Panc1 (cell line): ENCODE measurements around the gene SH3TC2. TPM values are rescaled to one million over a fixed set of nuclear protein-coding genes. Genes with fewer than 3 reads are reported as not detected.

Source experiments
- ATAC-seq: fragments of 200-7000 bp; cut with Tn5 transposase; 2 replicates; pipeline ENCODE4 v1.9.1; 2020; ENCODE audit warnings: mild to moderate bottlenecking, moderate library complexity
- BruUV-seq: library from RNA; stranded (reverse); fragments of 400-500 nt; replicated peaks from 2 replicates; lab custom pipeline; 2021; lab: Mats Ljungman, UMichigan
- CTCF ChIA-PET: fragments of 300-600 bp; sonication (Branson Sonifier 250); formaldehyde crosslinking; loops from one replicate; lab custom pipeline; 2022; ENCODE audit warnings: antibody characterized with exemption; lab: Charles Lee
- POLR2A ChIA-PET: fragments of 300-600 bp; sonication (Branson Sonifier 250); formaldehyde crosslinking; loops from one replicate; lab custom pipeline; 2022; ENCODE audit warnings: antibody characterized with exemption; lab: Charles Lee
- DNase-seq: peaks from one replicate; pipeline ENCODE4 v3.0.0-alpha.2; 2010; ENCODE audit warnings: low read depth, low spot score
- H3K27ac ChIP-seq: 2 replicates; pipeline ENCODE4 v1.5.1; 2011; ENCODE audit warnings: mild to moderate bottlenecking, low read length, inconsistent platforms
- H3K27me3 ChIP-seq: fragments of 200-500 bp; sonication (Bioruptor generic); 2 replicates; pipeline ENCODE4 v1.6.0; 2014; ENCODE audit warnings: low read length, inconsistent platforms; ENCODE audit not compliant: control insufficient read depth, insufficient read depth
- H3K36me3 ChIP-seq: fragments of 200-500 bp; sonication (Bioruptor generic); 2 replicates; pipeline ENCODE4 v1.5.1; 2014; ENCODE audit warnings: inconsistent platforms, mild to moderate bottlenecking, low read length, moderate library complexity; ENCODE audit not compliant: control insufficient read depth, insufficient read depth
- H3K4me1 ChIP-seq: 2 replicates; pipeline ENCODE4 v1.5.1; 2011; ENCODE audit warnings: inconsistent platforms, mild to moderate bottlenecking, low read length, moderate library complexity; ENCODE audit not compliant: control insufficient read depth, insufficient read depth
- H3K4me3 ChIP-seq, 2 experiments: 2 replicates each; pipeline ENCODE4 v1.5.1; 2011 to 2012; ENCODE audit warnings: low read depth in 2 of 2, low read length in 2 of 2, mild to moderate bottlenecking in 2 of 2, inconsistent platforms in 1 of 2, moderate library complexity in 1 of 2
- H3K9me3 ChIP-seq: fragments of 200-500 bp; sonication (Bioruptor generic); 2 replicates; pipeline ENCODE4 v1.5.1; 2014; ENCODE audit warnings: low read depth, mild to moderate bottlenecking, inconsistent platforms, low read length, moderate library complexity; ENCODE audit not compliant: control insufficient read depth, insufficient read depth
- CTCF ChIP-seq: fragments of 450-650 bp; IDR thresholded peaks from 2 replicates; pipeline ENCODE4 v1.5.1; 2017; ENCODE audit warnings: mild to moderate bottlenecking
- POLR2AphosphoS5 ChIP-seq: IDR thresholded peaks from 2 replicates; pipeline ENCODE4 v1.6.1; 2012; ENCODE audit warnings: mild to moderate bottlenecking, low read depth, low read length, moderate library complexity
- REST ChIP-seq, 2 experiments: IDR thresholded peaks; 2 replicates each; pipeline ENCODE4 v1.6.1; 2011 to 2012; ENCODE audit warnings: low read depth in 2 of 2, control low read depth in 1 of 2, low read length in 1 of 2, mild to moderate bottlenecking in 1 of 2, moderate library complexity in 1 of 2; ENCODE audit not compliant: insufficient read depth in 1 of 2
- SIN3A ChIP-seq: IDR thresholded peaks from 2 replicates; pipeline ENCODE4 v1.6.1; 2012; ENCODE audit warnings: low read depth, mild to moderate bottlenecking, low read length, moderate library complexity, borderline replicate concordance; ENCODE audit not compliant: insufficient read depth
- TCF7L2 ChIP-seq: IDR thresholded peaks from 2 replicates; pipeline ENCODE4 v1.6.1; 2011; ENCODE audit warnings: mild to moderate bottlenecking, low read depth, low read length, inconsistent platforms
- in situ Hi-C: cut with HindIII; loops from 2 replicates; pipeline ENCODE4 v1.10.0; 2016; ENCODE audit warnings: low sequenced_read_pairs, low pct_unique_long_range_greater_than_20kb
- intact Hi-C: fragments of 100-400 bp; cut with micrococcal nuclease; formaldehyde crosslinking; loops from one replicate; pipeline ENCODE4 v1.10.0; 2022; ENCODE audit not compliant: unreplicated experiment
- total RNA-seq: library from RNA; stranded (reverse); gene quantifications from one replicate; pipeline ENCODE4 v1.2.1, GENCODE V29; 2021; ENCODE audit not compliant: unreplicated experiment

Gene SH3TC2
- total RNA-seq, 1 experiment from 2014 or later, result 0.33 TPM

GRCh38 chr5:149094996-149095395, 32.1 kb upstream of the SH3TC2 start:
- in situ Hi-C loops (no loop called here), intact Hi-C loops (no loop called here)
- DNase-seq (no peak), ATAC-seq (no peak)
- H3K9me3 ChIP-seq, result no peaks in the 10 kb centered on the region; the same call in 1 of the 2 replicates
- POLR2A ChIA-PET, result no interaction called here
- H3K27me3 ChIP-seq, result no peaks in the 10 kb centered on the region
- H3K4me1 ChIP-seq, result no peaks in the 10 kb centered on the region
- no peaks in the 10 kb centered on the region for H3K36me3 ChIP-seq
- H3K4me3 ChIP-seq, result no peak overlapping the region
- TF ChIP-seq REST (IDR thresholded peaks at IDR 0.05; ENCODE audit: insufficient read depth in 1 of 2, low read depth in 2 of 2, low read length in 1 of 2), result no peak
- TF ChIP-seq TCF7L2, result no peak
- no peak for TF ChIP-seq CTCF
- TF ChIP-seq POLR2AphosphoS5, result no peak
- H3K27ac ChIP-seq, result no peak overlapping the region
- CTCF ChIA-PET, result interaction anchor here (0.7 kb wide), 1 partner anchor 517 kb away, joined by 3 read pairs; no protein-coding TSS in a partner anchor
- no TSS peak for BruUV-seq

GRCh38 chr5:149093625-149094024, 30.8 kb upstream of the SH3TC2 start:
- TF ChIP-seq CTCF (no peak), REST (IDR thresholded peaks at IDR 0.05; ENCODE audit: insufficient read depth in 1 of 2, low read depth in 2 of 2, low read length in 1 of 2) (no peak), SIN3A (no peak), TCF7L2 (no peak), POLR2AphosphoS5 (no peak)
- no peak for ATAC-seq
- BruUV-seq, result no TSS peak
- H3K27ac ChIP-seq, result no peak overlapping the region
- H3K4me3 ChIP-seq, result no peak overlapping the region
- intact Hi-C loops, result no loop called here
- in situ Hi-C loops, result no loop called here
- no peak for DNase-seq
- ChIA-PET POLR2A (no interaction called here), CTCF (no interaction called here)
- H3K9me3 ChIP-seq, result no peaks in the 10 kb centered on the region
- no peaks in the 10 kb centered on the region for H3K36me3 ChIP-seq
- H3K4me1 ChIP-seq, result no peaks in the 10 kb centered on the region
- H3K27me3 ChIP-seq, result no peaks in the 10 kb centered on the region
